OCI-M1 (cell line): Measurements from ENCODE around the gene FRMD4A.
"Not testable (repeated sequence)": the region's sequence is repeated elsewhere in the genome, so short reads cannot be mapped to it uniquely, and the experiment has no call there.

Source experiments
- DNase-seq: peaks from one replicate; lab custom pipeline; 2025; lab: John Stamatoyannopoulos, UW

FRMD4A gene

GRCh38 chr10:13950543-13950939 lies 380.2 kb downstream of the FRMD4A start:
- no peak for DNase-seq

GRCh38 chr10:13949844-13950542 lies 380.7 kb downstream of the FRMD4A start:
- DNase-seq: no peak

DNA sequence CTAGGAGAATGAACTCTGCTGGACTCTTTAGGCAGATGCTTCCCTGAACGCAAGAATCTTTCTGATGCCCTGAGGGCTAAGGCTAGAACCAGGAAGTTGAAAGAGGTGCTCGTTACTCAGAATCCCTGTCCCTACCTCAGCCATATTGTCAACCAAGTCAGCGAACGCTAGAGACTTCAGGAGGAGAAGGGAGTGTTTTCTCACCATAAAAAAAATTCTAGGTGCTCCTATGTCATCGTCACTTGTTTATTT lies 384.6 kb downstream of the FRMD4A start:
- no peak for DNase-seq

- no peak for DNase-seq
Measured at GRCh38 chr10:13945390-13946208, 385.1 kb downstream of the FRMD4A start.

GRCh38 chr10:13944823-13945222 lies 385.9 kb downstream of the FRMD4A start:
- DNase-seq: no peak

DNA sequence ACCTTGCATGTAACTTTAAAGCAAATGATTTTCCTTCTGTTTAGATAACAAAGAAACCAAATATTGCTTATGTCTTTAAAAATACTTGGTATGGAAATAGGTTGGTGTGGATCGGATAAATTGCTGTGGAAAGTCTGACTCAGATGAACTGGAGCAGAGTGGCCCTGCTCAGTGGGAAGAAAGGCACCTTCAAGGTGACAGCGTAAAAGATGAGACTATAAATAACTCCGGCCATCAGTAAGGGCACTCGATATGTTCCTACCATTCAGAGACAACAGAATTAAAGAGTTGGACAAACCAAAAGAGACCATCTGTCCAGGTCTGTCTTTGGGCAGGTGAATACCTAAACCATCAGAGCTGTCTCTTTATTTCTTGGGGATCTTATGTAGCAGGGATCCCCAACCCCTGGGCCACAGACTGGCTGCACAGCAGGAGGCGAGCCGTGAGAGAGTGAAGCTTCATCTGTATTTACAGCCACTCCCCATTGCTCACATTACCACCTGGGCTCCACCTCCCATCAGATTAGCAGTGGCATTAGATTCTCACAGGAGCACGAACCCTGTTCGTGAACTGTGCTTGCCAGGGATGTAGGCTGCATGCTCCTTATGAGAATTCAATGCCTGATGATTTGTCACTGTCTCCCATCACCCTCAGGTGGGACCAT lies 386.9 kb downstream of the FRMD4A start:
- no peak for DNase-seq

- no peak for DNase-seq
Measured at GRCh38 chr10:13942035-13942434, 388.7 kb downstream of the FRMD4A start.

DNA sequence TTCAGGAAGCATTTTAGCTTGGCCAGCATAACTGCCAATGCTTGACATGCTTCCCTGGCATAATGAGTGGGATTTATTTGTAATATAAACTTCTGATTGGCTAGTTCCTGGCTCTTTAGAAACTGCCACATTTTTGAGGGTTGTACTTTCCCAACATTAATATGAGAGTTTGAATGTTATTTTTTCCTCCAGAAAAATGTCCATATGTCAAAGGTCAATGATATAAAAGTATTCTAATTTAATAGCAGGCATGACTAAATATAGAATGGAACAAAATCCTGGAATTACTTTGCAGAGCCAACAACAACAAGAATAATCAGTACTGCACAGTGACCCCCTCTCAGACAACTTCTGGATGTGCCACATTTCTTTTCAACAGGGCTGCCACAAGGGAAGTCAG lies 391.3 kb downstream of the FRMD4A start:
- DNase-seq: no peak

DNA sequence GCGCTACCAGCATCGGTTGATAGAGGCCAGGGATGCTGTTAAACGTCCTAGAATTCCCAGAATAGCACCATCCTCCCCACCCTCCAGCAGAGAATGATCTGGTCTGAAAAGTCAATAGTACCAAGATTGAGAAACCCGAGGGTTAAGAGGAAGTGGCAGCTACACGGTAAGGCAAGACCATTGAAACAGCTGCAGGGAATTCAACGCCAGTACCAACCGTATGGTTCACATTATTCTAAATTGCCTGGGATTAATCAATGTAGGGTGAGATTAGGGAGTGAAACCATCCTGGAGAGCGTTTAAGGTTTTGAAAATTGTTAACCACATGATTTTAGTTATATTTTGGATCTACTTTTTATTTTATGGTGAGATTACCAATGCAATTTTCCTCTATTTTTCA lies 391.8 kb downstream of the FRMD4A start:
- DNase-seq: no peak

- DNase-seq: no peak
Measured at GRCh38 chr10:13936826-13937225, 393.9 kb downstream of the FRMD4A start.

DNA sequence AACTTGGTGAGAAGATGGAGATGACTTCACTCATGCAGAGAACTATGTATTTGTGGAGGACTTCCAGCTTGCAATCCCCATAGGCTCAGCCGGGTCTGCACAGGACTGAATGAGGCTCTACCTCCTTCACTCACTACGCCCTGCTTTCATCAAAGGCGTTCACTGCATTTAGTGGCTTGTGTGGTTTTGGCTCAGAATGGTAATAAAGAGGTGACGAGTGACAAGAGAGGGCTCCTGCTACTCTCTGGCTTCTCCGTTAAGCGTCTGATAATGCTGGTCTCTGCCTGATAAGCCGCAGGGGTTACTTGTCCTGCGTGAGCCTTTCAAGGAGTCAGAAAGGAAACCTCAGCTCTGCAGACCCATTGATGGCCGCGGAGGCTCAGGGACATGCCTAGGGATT lies 400.6 kb downstream of the FRMD4A start:
- DNase-seq: peak; percentile 78

DNA sequence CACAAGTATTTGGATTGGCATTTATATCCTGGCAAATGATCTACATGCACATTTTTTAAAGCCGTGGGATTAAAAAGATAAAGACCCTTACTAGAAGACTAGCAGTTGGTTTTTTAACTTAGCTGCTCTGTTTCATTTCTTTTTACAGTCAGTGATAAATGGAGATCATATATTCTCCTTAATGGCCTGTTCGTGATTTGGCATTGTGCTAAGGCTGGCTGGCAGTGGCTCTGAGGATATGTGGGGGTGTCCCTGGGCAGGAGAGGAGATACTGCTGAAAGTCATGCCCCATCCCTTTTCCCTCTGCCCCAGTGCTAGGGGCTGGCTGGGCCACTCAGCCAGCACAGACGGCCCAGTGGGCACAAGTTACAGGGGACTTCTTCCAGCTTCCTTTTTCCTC lies 402.3 kb downstream of the FRMD4A start:
- DNase-seq: no peak

GRCh38 chr10:13925971-13926780 lies 404.5 kb downstream of the FRMD4A start:
- DNase-seq: no peak

GRCh38 chr10:13924040-13924725 lies 406.5 kb downstream of the FRMD4A start:
- no peak for DNase-seq

DNA sequence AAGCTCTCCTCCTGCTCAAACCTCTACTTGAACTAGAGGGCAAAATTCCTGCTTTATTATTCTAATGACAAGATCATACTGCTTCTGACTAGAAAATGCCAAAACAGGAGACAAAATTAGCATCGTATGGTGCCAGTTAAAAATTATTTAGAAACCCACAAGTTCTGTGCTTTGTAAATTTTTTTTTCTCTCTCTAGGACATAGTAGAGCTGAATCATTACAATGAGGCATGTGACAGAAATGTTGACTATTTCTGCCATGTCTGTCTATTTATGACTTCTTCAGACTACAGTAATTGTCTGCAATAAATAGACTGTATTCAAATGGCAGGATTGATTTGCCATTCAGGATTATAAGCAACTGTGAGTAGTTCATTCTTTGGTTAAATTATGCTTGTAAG lies 408.1 kb downstream of the FRMD4A start:
- DNase-seq: no peak

DNA sequence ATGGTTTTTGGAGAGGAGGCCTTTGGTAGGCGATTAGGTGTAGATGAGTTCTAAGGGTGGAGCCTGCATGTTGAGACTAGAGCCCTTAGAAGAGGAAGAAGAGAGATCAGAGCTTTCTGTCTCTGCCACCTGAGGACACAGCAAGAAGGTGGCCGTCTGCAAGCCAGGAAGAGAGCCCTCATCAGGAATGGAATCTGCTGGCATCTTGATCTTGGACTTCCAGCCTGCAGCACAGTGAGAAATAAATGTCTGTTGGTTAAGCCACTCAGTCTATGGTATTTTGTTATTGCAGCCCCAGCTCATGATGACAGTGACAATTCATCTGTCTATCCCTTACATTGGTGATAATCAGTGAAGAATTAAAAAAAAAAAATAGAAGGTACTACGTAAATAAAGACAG lies 408.8 kb downstream of the FRMD4A start:
- DNase-seq: no peak

GRCh38 chr10:13921131-13921530 lies 409.6 kb downstream of the FRMD4A start:
- not testable (repeated sequence) for DNase-seq

GRCh38 chr10:13920465-13920864 lies 410.3 kb downstream of the FRMD4A start:
- no peak for DNase-seq

GRCh38 chr10:13920031-13920430 lies 410.7 kb downstream of the FRMD4A start:
- DNase-seq: no peak

GRCh38 chr10:13917791-13918190 lies 412.9 kb downstream of the FRMD4A start:
- no peak for DNase-seq

- DNase-seq: no peak
Measured at GRCh38 chr10:13916384-13916947, 414.3 kb downstream of the FRMD4A start.

DNA sequence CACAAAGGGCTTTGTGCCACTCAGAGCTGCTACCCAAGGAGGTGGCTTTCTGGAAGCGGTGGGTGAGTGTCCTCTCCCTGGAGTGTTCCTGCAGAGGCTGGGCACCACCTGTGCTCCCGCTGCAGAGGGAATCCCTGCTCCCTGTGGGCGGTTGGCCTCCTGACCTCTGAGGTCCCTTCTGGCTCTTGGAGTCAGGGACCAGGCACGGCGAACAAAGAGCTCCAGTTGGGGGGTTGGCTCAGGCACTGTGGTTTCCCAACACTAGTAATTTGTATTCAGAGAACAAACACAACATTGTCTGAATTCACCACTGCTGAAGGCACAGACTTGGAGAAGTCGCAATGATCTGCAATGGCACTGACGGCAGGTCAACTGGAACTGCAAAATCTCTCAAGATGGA lies 415.0 kb downstream of the FRMD4A start:
- DNase-seq: no peak
